ENCODE data around the gene SAXO1.
"Not testable (repeated sequence)": the region's sequence is repeated elsewhere in the genome, so short reads cannot be mapped to it uniquely, and the experiment has no call there.

GRCh38 chr9:18930611-18931010, 102.4 kb downstream of the SAXO1 start:
- TF ChIP-seq, protein P1, sequence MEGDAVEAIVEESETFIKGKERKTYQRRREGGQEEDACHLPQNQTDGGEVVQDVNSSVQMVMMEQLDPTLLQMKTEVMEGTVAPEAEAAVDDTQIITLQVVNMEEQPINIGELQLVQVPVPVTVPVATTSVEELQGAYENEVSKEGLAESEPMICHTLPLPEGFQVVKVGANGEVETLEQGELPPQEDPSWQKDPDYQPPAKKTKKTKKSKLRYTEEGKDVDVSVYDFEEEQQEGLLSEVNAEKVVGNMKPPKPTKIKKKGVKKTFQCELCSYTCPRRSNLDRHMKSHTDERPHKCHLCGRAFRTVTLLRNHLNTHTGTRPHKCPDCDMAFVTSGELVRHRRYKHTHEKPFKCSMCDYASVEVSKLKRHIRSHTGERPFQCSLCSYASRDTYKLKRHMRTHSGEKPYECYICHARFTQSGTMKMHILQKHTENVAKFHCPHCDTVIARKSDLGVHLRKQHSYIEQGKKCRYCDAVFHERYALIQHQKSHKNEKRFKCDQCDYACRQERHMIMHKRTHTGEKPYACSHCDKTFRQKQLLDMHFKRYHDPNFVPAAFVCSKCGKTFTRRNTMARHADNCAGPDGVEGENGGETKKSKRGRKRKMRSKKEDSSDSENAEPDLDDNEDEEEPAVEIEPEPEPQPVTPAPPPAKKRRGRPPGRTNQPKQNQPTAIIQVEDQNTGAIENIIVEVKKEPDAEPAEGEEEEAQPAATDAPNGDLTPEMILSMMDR (IDR thresholded peaks at IDR 0.05), result not testable (repeated sequence)
- TF ChIP-seq POLR2A (IDR thresholded peaks at IDR 0.05), result not testable (repeated sequence)

Data from suprapubic skin (tissue), 3 donors.